HG03442 (cell line): ENCODE measurements around the gene GMEB2.
"Not testable (repeated sequence)": the region's sequence is repeated elsewhere in the genome, so short reads cannot be mapped to it uniquely, and the experiment has no call there.

ENCODE experiments used
- ATAC-seq: cut with Tn5 transposase; IDR thresholded peaks from one replicate; pipeline ENCODE4 v1.9.1; 2021; ENCODE audit warnings: mild to moderate bottlenecking, moderate library complexity; ENCODE audit not compliant: unreplicated experiment

Gene GMEB2

GRCh38 chr20:63573647-63574131, 53.2 kb downstream of the GMEB2 start:
- ATAC-seq = no peak

DNA sequence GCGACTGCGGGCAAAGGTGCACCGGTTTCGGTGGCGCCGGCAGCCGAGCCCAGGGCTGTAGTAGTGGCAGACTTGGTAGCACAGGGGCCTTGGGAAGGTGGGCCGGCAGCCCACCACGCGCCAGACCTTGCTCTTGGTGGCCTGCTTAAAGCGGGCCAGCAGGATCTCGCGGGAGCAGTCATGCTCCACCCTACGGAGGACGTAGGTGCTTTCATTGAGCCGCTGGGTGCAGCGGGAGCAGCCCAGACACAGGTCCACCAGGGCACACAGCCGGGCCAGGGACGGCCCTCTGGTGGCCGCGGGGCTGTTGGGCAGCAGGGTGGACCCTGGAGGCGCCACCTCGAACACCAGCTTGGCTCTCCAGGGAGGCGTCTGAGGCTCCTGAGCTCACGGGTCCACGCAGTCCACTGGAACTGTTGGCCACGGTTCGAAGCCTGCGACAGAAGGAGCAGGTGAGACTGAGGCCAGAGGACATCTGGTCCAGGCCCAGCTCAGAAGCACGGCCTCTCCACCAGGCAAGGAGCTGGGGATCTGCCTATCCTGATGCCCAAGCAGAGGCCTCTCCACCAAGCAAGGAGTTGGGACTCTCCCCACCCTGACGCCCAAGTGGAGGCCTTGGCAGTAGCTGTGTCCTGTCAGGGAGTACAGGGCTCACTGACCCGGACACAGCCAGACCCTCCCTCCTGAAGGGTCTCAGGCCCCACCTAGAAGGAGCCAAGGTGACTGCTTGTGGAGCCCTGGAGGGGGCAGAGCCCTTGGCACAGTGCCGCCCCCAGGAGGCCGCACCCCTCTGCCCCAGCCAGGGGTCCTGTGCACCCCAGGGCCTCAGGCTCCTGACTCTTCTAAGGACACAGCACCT, 53.9 kb downstream of the GMEB2 start:
- no peak for ATAC-seq

DNA sequence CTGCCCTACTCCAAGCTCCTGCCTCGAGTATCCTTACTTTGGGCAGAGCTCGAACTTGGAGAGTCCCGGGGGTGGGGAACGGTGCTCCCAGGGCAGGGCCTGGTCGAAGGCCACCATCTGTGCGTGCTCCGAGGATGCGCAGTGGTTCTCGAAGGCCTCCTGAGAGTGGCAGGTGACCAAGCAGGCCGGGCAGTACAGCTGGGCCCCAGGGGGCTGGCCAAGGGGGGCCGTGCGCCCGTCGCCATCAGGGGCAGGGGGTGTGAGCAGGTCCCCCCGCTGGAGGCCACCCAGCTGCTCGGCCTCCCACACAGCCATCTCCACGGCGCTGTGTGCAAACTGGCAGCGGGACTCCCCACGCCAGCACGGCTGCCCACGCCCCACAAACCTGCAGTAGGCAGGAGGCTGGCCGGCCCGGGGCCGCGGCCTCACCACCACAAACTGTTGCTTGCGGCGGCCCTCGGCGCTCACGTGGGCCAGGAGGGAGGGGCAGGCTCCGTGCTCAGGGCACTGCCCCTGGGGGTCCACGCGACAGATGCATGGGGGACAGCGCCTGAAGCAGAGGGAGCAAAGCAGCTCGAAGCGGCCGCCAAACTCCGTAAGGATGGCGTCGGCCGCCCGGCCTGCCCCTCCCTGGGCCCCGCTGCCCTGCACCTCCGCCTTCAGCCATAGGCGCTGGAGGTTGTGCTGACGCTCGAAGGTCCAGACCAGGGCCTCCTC, 54.7 kb downstream of the GMEB2 start:
- ATAC-seq = no peak

GRCh38 chr20:63571087-63571478, 55.8 kb downstream of the GMEB2 start:
- ATAC-seq = not testable (repeated sequence)

- no peak for ATAC-seq
These were observed 56.4 kb downstream of the GMEB2 start for GRCh38 chr20:63570281-63571086.

- ATAC-seq = no peak
These were observed 57.6 kb downstream of the GMEB2 start for GRCh38 chr20:63568986-63569949.

DNA sequence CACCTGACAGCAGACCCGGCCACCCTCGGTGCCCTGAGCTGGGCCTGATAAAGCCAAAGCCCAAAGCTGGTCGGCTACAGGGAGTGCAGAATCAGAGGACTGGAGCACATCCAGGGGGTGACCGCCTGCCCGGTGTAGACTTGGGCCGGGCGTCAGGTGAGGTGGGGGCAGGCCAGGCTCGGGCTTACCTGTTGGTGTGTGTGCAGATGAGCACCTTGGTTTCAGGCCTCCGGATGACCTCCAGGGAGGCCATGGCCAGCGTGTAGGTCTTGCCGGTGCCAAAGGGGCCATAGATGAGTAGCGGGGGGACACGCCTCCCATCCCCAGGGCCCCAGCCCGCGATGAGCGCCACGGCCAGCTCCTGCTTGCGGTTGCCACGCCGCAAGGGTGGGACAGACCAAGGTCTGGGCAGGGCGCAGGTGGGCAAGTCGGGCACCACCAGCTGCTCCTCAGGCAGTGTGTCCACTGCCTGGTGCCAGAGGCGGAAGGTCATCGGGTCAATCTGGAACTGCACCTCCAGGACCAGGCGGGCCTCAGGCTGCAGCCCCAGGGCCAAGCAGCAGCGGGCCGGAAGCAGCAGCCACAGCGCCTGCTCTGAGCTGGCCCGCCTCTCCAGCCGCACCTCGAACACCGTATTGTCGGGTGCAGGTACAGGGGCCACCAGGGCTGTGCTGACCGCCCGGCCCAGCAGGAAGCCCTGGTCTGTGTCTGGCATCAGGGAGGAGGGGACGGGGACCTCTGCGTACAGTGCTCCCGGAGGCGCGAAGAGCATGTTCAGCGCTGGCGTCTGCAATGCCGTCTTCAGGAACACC, 58.5 kb downstream of the GMEB2 start:
- ATAC-seq = peak; percentile 21

GRCh38 chr20:63567386-63568169, 59.3 kb downstream of the GMEB2 start:
- peak; percentile 43 for ATAC-seq

GRCh38 chr20:63567136-63567385, 59.8 kb downstream of the GMEB2 start:
- no peak for ATAC-seq

DNA sequence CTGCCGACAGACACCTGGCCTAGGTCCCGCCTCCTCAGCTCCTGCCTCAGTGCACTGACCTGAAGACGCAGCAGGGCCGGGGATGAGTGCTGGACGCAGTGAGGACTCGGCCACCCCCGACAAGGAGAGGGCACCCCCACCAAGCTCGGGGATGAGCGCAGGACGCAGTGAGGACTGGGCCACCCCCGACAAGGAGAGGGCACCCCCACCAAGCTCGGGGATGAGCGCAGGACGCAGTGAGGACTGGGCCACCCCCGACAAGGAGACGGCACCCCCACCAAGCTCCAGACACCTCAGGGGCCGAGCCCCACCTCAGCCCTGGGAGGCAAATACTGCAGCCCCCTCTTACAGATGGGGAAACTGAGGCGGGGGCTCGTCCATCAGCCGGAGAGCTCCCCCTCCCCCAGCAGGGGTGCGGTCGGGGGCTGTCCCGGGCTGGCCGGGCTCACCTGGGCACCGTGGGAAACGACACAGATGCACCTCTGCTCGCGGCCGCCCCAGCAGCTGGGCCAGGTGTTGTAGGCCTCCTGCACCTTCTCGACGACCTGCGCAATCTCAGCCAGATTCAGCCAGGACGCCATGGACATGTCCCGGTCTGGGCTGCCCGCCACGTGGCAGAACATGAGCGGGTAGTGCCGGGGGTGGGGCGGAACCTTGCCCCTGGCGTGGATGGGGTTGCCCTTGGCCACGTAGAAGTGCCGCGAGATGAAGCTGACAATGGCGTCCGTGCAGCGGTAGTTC, 60.3 kb downstream of the GMEB2 start:
- no peak for ATAC-seq

GRCh38 chr20:63565699-63566335, 61.1 kb downstream of the GMEB2 start:
- no peak for ATAC-seq

GRCh38 chr20:63565021-63565698, 61.7 kb downstream of the GMEB2 start:
- ATAC-seq = no peak

GRCh38 chr20:63564036-63564810, 62.7 kb downstream of the GMEB2 start:
- ATAC-seq = no peak

- ATAC-seq = no peak
These were observed 63.5 kb downstream of the GMEB2 start for GRCh38 chr20:63563225-63563935.

DNA sequence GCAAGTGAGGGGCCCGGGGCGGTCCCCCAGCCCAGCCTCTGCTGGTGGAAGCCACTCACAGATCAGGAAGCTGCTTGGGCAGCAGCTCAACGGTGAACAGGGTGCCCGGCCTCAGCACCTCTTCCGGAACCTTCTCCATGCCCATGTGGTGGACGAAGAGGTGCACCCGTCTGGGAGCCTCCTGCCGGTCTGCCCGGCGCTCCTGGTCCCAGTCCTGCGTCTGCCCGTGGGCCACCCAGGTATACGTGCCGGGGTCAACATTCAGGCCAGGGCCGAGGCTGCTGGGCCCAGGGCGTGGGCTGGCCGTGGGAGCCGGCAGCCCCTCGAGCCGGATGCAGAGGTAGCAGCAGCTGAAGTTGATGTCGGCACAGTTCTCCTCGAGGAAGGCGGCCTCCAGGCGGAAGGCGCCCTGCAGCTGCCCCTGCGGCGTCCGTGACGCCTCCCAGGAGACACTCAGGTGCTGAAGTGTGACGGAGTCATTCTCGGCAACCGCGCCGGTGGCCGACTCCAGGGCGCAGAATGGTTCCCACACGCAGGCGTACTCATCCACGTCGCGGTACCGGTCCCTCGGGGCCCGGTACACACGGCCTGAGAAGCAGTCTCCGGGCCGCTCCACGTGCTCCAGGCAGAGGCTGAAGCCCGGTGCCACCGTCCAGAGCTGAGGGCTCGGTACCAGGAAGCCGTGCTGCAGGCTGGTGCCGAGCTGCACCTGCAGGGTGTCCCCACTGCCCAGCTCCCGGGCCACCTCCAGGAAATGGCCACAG, 64.3 kb downstream of the GMEB2 start:
- ATAC-seq = no peak
